SH-SY5Y (cell line): ENCODE measurements around the gene KCNJ14.

ENCODE experiments used
- GATA2 ChIP-seq: IDR thresholded peaks from 2 replicates; pipeline ENCODE4 v1.6.1; 2011; ENCODE audit warnings: mild to moderate bottlenecking, low read depth, low read length
- GATA3 ChIP-seq: IDR thresholded peaks from 2 replicates; pipeline ENCODE4 v1.6.1; 2011; ENCODE audit warnings: low read depth, mild to moderate bottlenecking, low read length, moderate library complexity

KCNJ14 gene

DNA sequence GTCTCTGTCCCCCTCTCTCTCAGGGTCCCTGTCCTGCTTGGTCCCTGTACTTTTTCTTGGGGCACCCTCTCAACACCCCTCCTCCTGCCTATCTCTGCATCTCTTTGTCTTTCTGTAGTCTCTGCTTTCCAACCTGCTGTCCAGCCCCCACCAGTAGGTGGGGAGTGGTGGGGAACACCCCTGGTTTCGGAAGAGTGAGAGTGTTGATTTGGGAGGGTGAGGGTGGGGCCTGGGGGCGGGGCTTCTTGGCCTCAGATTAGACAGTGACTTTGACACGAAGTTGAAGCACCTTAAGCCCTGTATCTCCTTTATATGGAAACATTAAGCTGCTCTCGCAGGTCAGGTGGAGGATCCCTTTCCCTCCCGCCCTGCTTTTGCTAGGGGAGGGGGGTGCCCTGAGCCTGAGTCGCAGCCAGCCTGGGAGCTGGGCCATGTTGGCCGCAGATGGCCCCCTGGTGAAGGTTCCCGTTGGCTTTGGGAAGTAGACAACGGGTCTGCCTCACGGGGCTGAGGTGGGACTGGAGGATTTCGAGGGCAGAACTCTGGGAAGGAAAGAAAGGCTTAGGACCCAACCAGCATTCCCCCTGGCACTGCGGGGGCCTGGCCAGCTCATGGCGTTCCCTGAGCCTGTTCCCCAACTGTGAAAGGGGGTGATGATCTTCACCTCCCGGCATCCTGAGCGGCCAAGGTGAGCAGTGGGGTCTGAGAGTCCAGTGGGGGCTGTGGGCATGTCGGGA is at the start of gene KCNJ14:
Gene KCNJ14, plus strand, starts transcription at position 404 of the 737 bp plus-strand sequence. CDS start 6,151 bp downstream, outside the sequence.
- no peak for TF ChIP-seq GATA3
- no peak for TF ChIP-seq GATA2

DNA sequence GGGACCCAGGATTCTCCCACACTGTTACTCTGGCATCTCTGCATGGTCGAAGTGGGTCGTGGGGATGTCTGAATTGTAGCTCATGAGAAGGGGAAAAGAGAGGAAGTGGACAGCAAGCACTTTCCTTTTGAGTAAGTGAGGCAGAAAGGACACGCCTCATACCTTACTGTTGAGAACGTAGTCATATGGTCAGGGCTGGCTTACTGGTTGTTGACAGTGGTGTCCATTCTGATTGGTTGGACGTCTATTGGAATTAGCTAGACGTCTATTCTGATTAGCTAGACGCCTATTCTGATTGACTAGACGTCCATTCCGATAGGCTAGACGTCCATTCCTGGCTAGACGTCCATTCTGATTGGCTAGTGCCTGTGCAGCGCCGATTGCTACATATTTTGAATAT is 49.5 kb upstream of the KCNJ14 start:
- TF ChIP-seq GATA2 (no peak), GATA3 (no peak)

DNA sequence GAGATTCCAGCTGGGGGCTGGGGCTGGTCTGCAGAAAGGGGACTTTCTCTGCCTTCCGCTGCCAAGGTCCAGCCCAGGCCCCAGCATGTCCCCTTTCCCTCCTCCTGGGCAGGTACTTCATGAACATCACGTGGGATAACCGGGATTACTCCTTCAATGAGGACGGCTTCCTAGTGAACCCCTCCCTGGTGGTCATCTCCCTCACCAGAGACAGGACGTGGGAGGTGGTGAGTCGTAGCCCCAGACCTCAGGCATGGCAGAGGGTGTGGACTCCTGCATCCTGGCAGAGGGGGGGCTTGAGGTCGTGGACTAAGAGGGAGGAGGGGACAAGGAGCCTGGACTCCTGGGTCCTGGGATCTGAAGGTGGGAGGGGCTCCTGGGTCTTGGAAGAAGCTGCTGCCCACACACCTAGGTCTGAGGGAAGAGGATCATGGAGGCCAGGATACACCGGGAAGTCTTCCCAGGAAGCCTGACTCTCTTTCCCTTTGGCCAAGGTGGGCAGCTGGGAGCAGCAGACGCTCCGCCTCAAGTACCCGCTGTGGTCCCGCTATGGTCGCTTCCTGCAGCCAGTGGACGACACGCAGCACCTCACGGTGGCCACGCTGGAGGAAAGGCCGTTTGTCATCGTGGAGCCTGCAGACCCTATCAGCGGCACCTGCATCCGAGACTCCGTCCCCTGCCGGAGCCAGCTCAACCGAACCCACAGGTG is 41.3 kb upstream of the KCNJ14 start:
- TF ChIP-seq GATA2 (no peak), GATA3 (no peak)

DNA sequence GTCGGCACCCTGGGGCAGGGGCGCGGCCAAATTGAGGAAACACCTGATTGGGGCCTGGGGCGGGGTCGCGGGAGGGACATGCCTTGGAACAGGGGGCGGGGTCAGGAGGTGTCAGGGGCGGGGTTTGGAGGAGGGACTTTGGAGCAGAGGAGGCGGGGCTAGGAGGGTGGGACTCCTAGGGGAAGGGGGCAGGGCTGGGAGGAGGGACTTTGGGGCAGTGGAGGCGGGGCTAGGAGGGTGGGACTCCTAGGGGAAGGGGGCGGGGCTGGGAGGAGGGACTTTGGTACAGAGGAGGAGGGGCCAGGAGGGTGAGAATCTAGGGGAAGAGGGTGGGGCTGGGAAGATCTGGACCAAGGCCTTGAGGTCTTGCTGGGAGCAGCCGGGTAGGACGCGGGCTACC is 40.0 kb upstream of the KCNJ14 start:
- TF ChIP-seq GATA3 = no peak
- no peak for TF ChIP-seq GATA2

DNA sequence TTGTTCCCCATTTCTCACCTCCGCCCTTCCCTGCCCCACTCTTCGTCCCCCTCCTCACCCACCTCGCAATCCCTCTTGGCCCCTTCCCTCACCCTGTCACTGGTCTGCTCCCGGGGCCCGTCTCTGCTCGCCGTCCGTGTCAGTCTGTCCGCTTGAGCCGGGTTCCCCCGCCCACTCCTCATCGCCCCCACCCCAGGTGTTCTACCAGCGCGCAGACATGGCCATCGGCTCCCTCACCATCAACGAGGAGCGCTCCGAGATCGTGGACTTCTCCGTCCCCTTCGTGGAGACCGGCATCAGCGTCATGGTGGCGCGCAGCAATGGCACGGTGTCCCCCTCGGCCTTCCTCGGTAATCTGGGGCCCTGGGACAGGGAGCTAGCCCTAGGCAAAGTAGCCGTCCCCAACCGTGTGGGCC is 39.6 kb upstream of the KCNJ14 start:
- no peak for TF ChIP-seq GATA3
- TF ChIP-seq GATA2 = no peak

DNA sequence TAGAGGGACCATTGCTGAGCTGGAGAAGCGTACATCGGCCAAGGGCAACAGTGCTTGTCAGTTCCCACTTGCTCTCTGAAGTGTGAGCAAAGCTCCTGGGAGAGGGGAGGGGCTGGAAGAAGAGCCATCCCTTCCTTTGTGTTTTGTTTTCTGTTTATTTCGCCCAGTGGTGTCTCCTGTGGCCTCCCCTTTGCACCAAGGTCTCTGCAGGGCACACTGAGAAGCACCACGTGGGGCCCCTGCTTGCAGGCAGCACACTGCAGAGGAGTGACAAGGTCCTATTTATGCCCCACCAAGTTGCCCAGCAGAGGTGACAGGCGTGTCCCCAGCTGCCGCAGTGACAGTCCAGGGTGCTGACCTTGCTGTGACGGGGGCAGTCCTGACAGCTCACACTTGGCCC is 38.0 kb upstream of the KCNJ14 start:
- TF ChIP-seq GATA3 (no peak), GATA2 (no peak)

DNA sequence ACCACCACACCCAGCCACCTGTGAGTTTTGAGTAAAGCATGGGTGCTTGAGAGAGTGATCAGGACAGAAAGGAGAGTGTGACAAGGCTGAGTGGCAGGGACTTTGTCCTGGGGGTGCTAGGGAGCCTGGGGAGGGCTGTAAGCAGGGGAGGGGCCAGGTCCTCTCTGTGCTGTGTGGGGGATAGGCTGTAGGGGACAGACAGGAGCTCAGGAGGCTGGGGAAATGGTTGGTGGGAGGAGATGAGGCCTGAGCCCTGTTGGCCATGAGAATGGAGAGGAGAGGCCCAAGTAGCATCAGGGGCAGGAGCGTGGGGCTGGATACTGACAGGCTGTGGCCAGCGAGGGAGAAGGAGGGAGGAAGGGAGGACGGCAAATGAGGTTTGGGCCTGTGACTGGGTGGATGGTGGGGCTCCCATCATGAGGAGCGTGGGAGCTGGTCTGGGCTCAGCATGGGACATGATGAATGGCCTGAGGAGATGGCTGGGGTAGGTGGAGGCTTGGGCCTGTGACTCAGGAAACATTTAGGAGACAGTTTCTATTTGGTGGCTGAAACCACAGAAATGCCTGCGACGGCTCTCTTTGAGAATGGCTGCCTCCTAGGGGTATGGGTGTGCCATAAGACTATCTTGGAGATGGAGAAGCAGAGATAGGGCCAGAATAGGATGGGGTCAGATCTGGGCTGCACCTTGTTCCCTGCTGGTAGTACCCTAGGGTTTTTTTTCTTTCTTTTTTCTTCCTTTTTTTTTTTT is 36.9 kb upstream of the KCNJ14 start:
- TF ChIP-seq GATA2 (no peak), GATA3 (no peak)

DNA sequence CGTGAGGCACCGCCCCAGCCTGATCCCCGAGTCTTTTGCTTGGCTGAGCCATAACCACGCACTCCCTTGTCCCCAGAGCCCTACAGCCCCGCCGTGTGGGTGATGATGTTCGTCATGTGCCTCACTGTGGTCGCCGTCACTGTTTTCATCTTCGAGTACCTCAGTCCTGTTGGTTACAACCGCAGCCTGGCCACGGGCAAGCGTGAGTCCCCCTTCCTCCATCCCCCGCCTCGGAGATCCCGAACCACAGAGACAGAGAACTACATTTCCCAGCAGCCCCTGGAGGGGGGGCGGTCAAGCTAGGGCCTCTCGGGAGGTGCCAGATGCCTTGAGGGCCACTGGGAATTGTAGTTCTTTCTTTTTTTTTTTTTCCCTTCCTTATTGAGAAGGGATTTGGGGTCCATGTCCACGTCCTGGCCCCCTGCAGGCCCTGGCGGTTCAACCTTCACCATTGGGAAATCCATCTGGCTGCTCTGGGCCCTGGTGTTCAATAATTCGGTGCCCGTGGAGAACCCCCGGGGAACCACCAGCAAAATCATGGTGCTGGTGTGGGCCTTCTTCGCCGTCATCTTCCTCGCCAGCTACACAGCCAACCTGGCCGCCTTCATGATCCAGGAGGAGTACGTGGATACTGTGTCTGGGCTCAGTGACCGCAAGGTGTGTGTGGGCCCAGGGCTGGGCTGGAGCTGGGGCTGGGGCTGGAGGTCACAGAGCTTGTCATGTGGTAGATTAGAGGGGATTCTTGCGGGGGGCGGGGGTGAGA is 36.0 kb upstream of the KCNJ14 start:
- TF ChIP-seq GATA3 (no peak), GATA2 (no peak)

DNA sequence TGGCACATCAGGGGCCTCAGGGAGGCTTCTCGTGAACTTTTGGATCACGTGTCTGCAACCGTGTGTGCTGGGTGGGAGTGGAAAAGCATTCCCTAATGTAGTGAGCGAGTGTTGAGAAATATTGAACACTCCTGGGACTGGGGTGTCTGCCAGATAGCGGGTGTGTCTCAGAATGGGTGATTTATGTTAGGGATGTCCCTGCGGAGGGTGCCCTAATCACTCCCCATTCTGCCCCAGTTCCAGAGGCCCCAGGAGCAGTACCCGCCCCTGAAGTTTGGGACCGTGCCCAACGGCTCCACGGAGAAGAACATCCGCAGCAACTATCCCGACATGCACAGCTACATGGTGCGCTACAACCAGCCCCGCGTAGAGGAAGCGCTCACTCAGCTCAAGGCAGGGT is 33.8 kb upstream of the KCNJ14 start:
- TF ChIP-seq GATA2 = no peak
- TF ChIP-seq GATA3 = no peak

DNA sequence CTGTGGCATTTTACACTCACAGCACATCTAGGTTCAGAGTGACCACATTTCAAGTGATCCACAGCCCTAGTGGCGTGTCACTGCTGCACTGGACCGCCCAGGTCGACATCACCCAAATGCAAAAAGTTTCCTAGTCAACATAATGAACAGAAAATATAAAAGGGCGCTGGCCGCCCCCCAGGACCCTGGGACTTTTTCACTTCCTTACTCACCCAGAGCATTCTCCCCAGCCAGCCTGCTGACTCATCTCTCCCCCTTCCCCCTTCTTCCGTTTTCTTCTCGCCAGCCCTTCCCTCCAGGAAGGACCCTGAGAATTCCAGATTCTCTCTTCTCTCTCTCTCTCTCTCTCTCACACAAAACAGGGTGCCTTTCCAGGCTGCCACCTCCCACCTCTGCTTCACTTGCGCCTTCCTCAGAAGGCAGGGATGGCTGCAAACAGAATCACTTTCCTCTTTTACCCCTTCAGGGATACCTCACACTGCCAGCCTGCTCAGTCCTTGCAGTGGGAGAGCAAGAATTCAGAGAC is 30.6 kb upstream of the KCNJ14 start:
- TF ChIP-seq GATA3 = no peak
- no peak for TF ChIP-seq GATA2

DNA sequence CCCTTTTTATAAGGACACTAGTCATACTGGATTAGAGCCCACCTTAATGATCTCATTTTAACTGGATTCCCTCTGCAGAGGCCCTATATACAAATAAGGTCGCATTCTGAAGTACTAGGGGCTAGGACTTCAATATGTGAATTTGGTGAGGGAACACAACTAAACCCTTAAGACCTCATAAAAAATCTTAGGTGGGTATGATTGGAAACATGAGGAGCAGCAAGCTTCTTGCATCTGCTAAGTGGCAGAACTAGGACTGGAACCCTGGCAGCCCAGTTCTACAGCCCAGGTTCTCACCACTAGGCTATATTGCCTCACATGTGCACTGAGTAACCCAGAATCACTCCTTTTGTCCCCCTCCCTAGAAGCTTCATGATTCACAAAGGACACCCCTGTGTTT is 26.7 kb upstream of the KCNJ14 start:
- TF ChIP-seq GATA2 (no peak), GATA3 (no peak)

DNA sequence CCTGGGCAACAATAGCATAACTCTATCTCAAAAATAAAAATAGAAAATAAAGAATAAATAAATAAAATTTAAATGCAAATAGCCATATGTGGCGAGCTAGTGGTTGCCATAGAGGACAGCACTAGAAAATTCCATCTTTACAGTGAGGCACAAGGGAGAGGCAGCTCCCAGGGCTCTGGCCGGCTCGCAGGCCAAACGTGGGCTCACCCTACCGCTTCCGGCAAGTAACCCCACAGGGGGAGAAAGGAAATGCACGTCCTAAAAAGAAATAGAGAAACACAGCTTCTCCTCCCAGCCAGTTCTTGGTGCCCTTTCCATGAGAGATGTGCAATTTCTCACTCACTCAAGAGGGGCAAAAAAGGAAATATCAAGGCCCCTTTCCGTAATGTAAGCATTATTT is 22.0 kb upstream of the KCNJ14 start:
- TF ChIP-seq GATA2 = no peak
- TF ChIP-seq GATA3 = no peak

DNA sequence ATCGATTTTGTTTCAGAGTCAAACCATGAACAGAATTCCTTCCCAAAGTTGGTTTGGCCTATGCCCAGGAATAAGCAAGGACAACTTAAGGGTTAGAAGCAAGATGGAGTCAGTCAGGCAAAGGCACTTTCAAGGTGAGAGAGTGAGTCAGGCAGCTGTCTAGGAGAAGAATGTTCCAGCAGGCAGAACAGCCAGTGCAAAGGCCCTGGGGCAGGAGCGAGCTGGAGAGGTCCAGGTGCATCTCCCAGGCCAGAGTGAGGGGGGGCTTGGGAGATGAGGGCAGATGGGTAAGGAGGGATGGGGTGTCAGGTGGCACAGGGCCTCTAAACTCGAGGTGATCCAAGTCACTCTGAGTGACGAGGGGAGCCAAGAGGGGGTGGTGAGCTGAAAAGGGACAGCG is 18.8 kb upstream of the KCNJ14 start:
- no peak for TF ChIP-seq GATA3
- TF ChIP-seq GATA2 = no peak
